Activated CD8-positive, alpha-beta memory T cell treated with anti-CD3 and anti-CD28 coated beads, Interleukin-2, amount 50 U/mL, for 48 hours (primary cell): ENCODE data around the gene LRIT3.

Experiments
- DNase-seq: peaks from one replicate; pipeline ENCODE4 v3.0.0-alpha.2; 2020

Gene LRIT3

GRCh38 chr4:109847896-109848442 lies at the start of gene LRIT3:
LRIT3 (plus strand) TSS chr4:109848107; CDS start chr4:109848202, 95 bp downstream.
- DNase-seq, result no peak

- DNase-seq, result no peak
These were observed 49.0 kb upstream of the LRIT3 start for GRCh38 chr4:109798866-109799265.

GRCh38 chr4:109801099-109801789 lies 46.7 kb upstream of the LRIT3 start:
- DNase-seq, result no peak

- no peak for DNase-seq
These were observed 46.0 kb upstream of the LRIT3 start, which contains the start of gene CFI for GRCh38 chr4:109801895-109802319. CFI (minus strand) TSS chr4:109801999; CDS start chr4:109801971, 28 bp downstream.

GRCh38 chr4:109803924-109804571 lies 43.9 kb upstream of the LRIT3 start:
- no peak for DNase-seq

- DNase-seq, result no peak
These were observed 38.3 kb upstream of the LRIT3 start for GRCh38 chr4:109809655-109810054.

- no peak for DNase-seq
These were observed 37.1 kb upstream of the LRIT3 start for GRCh38 chr4:109810552-109811387.

GRCh38 chr4:109811707-109812106 lies 36.2 kb upstream of the LRIT3 start:
- no peak for DNase-seq

- peak; percentile 88 for DNase-seq
These were observed 32.5 kb upstream of the LRIT3 start, which contains the start of gene GAR1 for GRCh38 chr4:109815151-109816081. GAR1 (plus strand) TSS chr4:109815762; CDS start chr4:109816165, 403 bp downstream.

- peak; percentile 77 for DNase-seq
These were observed 31.8 kb upstream of the LRIT3 start for GRCh38 chr4:109816082-109816442.

- DNase-seq, result no peak
These were observed 31.0 kb upstream of the LRIT3 start for GRCh38 chr4:109816894-109817293.

GRCh38 chr4:109818268-109818667 lies 29.6 kb upstream of the LRIT3 start:
- no peak for DNase-seq

- no peak for DNase-seq
These were observed 27.3 kb upstream of the LRIT3 start for GRCh38 chr4:109820563-109820962.

- DNase-seq, result no peak
These were observed 26.7 kb upstream of the LRIT3 start for GRCh38 chr4:109821185-109821584.

GRCh38 chr4:109826719-109827118 lies 21.2 kb upstream of the LRIT3 start:
- no peak for DNase-seq

GRCh38 chr4:109827672-109828071 lies 20.2 kb upstream of the LRIT3 start, which contains the start of gene RRH:
RRH (plus strand) TSS chr4:109827972; CDS start chr4:109828028, 56 bp downstream.
- no peak for DNase-seq

GRCh38 chr4:109833756-109834155 lies 14.2 kb upstream of the LRIT3 start:
- DNase-seq, result no peak

GRCh38 chr4:109836985-109837384 lies 10.9 kb upstream of the LRIT3 start:
- DNase-seq, result no peak

- no peak for DNase-seq
These were observed 1.4 kb upstream of the LRIT3 start for GRCh38 chr4:109846395-109847098.

- DNase-seq, result no peak
These were observed 594 bp downstream of the LRIT3 start for GRCh38 chr4:109848501-109848900.

- DNase-seq, result no peak
These were observed 2.7 kb downstream of the LRIT3 start for GRCh38 chr4:109850601-109851000.
